ENCODE measurements around the gene NDST3.
A peak's percentile ranks its signal among the peaks of the same experiment; 100 is the strongest.
"Not testable (repeated sequence)": the region's sequence is repeated elsewhere in the genome, so short reads cannot be mapped to it uniquely, and the experiment has no call there.

NDST3 gene

GRCh38 chr4:118273642-118274041 lies 239.4 kb downstream of the NDST3 start:
- no peak for DNase-seq (ENCODE audit: low read depth)

- DNase-seq (ENCODE audit: low read depth): no peak
Observed at GRCh38 chr4:118276580-118276979, 242.3 kb downstream of the NDST3 start.

GRCh38 chr4:118277243-118277642 lies 243.0 kb downstream of the NDST3 start:
- DNase-seq (ENCODE audit: low read depth): no peak

- DNase-seq (ENCODE audit: low read depth): peak; percentile 74
Observed at GRCh38 chr4:118278473-118279274, 244.4 kb downstream of the NDST3 start.

- DNase-seq (ENCODE audit: low read depth): no peak
Observed at GRCh38 chr4:118279328-118279727, 245.0 kb downstream of the NDST3 start.

GRCh38 chr4:118279920-118280432 lies 245.7 kb downstream of the NDST3 start:
- DNase-seq (ENCODE audit: low read depth): no peak

- DNase-seq (ENCODE audit: low read depth): no peak
Observed at GRCh38 chr4:118280501-118281218, 246.4 kb downstream of the NDST3 start.

GRCh38 chr4:118281611-118282442 lies 247.5 kb downstream of the NDST3 start:
- no peak for DNase-seq (ENCODE audit: low read depth)

GRCh38 chr4:118282692-118283091 lies 248.4 kb downstream of the NDST3 start:
- peak; percentile 63 for DNase-seq (ENCODE audit: low read depth)

GRCh38 chr4:118284169-118284568 lies 249.9 kb downstream of the NDST3 start:
- no peak for DNase-seq (ENCODE audit: low read depth)

- no peak for DNase-seq (ENCODE audit: low read depth)
Observed at GRCh38 chr4:118285931-118286330, 251.6 kb downstream of the NDST3 start.

- no peak for DNase-seq (ENCODE audit: low read depth)
Observed at GRCh38 chr4:118286685-118287084, 252.4 kb downstream of the NDST3 start.

- no peak for DNase-seq (ENCODE audit: low read depth)
Observed at GRCh38 chr4:118287711-118288451, 253.6 kb downstream of the NDST3 start.

- DNase-seq (ENCODE audit: low read depth): peak; percentile 74
Observed at GRCh38 chr4:118289794-118290193, 255.5 kb downstream of the NDST3 start.

GRCh38 chr4:118290951-118291350 lies 256.7 kb downstream of the NDST3 start:
- no peak for DNase-seq (ENCODE audit: low read depth)

GRCh38 chr4:118296729-118297128 lies 262.4 kb downstream of the NDST3 start:
- DNase-seq (ENCODE audit: low read depth): no peak

GRCh38 chr4:118299619-118300018 lies 265.3 kb downstream of the NDST3 start:
- not testable (repeated sequence) for DNase-seq (ENCODE audit: low read depth)

- DNase-seq (ENCODE audit: low read depth): no peak
Observed at GRCh38 chr4:118307643-118308042, 273.4 kb downstream of the NDST3 start.
